Endothelial cell of coronary artery (primary cell): ENCODE data around the gene KCNA5. TPM values are rescaled to one million over a fixed set of nuclear protein-coding genes. Genes with fewer than 3 reads are reported as not detected.

Experiments
- total RNA-seq: library from RNA; depleted of rRNA; stranded (reverse); fragments of >200 nt; gene quantifications from 2 replicates; pipeline ENCODE4 v1.2.3, GENCODE V29; 2014

The KCNA5 gene
- not detected in 2 replicates for total RNA-seq

DNA sequence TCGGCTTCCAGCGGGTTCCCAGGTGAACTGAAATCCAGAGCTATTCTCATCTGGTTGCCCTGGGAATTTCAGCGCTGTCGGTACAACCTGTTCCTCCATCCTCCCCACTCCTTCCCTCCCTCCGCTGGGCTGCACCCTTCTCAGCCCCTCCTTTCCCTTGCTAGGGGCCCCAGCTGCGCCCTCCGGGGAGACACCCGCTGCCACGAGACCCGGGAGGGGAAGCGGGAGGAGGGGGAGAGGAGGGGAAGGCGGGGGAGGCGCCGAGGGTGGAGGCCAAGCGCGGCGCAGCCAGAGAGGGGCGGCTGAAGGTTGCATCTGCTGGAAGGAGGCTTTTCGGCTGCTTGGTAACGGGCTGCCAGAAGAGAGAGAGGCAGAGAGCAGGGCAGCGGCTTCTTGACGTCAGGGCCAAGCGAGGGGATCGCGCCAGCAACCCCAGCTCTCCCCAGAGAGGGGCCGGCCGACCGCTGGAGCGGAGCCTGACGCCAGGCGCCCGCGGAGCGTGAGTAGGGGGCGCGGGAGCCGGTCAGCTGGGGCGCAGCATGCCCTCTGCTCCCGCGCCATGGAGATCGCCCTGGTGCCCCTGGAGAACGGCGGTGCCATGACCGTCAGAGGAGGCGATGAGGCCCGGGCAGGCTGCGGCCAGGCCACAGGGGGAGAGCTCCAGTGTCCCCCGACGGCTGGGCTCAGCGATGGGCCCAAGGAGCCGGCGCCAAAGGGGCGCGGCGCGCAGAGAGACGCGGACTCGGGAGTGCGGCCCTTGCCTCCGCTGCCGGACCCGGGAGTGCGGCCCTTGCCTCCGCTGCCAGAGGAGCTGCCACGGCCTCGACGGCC is at the start of gene KCNA5:
TSS of gene KCNA5 (plus strand) at position 291 of the 831 bp plus-strand sequence. CDS start at position 560, 269 bp downstream.

Other genes with a start within 250 kb of the KCNA5 start
- not detected in 2 replicates for gene KCNA1, start 134.0 kb upstream of the KCNA5 start, total RNA-seq